ENCODE measurements around the gene ADAM11.

ADAM11 gene

DNA sequence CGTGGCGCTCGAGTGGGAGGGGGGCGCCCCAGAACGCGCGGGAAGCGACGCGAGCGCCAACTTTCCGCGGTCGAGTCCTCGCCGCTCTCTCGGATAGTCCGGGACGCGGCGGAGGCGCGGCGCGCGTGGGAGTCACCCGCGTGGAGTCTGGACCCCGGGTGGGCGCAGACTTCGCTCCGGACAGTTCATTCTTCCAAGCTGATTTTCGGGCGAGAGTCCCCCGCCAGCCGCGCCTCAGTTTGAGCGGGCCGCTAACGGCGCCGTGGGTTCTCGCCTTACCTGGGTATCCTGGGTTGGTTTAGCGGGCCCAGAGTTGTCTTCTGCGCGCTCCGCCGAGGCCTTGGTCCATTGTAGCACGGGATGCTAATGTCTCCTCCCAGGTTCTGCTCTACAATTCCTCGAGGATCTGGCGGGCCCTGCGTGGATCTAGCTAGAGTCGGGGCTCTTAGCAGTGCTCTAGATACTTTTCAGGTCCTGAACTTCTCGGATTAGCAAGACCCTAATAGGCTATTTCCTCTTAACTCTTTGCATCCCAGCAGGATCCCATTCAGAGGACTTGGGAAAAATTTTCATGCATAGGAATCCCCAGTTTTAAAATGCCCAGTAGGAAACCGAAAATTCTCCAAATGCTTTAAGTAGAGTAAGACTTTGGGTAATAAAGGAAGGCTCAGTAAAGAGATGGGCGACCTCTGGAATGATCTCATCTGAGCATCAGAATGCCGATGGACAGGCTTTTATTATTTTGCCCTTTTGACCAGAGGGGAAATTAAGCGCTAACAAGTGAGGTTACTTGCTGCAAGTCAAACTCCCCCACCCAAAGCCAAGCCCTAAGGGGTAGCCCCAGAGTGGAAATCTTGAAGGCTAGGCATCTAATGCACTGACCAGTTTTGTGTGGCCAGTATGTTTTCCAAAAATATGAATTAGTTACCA lies 71.8 kb downstream of the ADAM11 start:
- no peak for DNase-seq (ENCODE audit: low spot score)

DNA sequence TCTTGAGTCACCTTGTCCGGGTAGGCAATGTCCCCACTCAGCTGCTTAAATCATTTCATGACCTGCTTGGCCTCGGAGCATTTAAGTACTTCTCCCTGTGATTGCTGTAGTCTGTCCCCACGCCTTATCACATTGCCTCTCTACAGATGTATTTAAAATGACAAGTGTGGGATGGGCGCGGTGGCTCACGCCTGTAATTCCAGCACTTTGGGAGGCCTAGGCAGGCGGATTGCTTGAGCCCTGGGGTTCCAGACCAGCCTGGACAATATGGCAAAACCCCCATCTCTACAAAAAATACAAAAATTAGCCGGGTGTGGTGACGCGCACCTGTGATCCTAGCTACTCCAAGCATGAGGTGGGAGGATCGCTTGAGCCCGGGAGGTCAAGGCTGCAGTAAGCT lies 72.6 kb downstream of the ADAM11 start:
- no peak for DNase-seq (ENCODE audit: low spot score)
